A673 (cell line): ENCODE measurements around the gene P2RY12. TPM values are rescaled to one million over a fixed set of nuclear protein-coding genes. Genes with fewer than 3 reads are reported as not detected.

Experiments used
- BruUV-seq: library from RNA; stranded (reverse); fragments of 400-500 nt; replicated peaks from 2 replicates; lab custom pipeline; 2021; lab: Mats Ljungman, UMichigan
- CTCF ChIA-PET: fragments of 300-600 bp; sonication (Branson Sonifier 250); formaldehyde crosslinking; loops from one replicate; lab custom pipeline; 2022; ENCODE audit warnings: antibody characterized with exemption; lab: Charles Lee
- POLR2A ChIA-PET: fragments of 300-600 bp; sonication (Branson Sonifier 250); formaldehyde crosslinking; loops from one replicate; lab custom pipeline; 2022; ENCODE audit warnings: antibody characterized with exemption; ENCODE audit not compliant: low non-redundant PET; lab: Charles Lee
- DNase-seq: peaks from one replicate; pipeline ENCODE4 v3.0.0-alpha.2; 2015; ENCODE audit warnings: low spot score
- H3K27ac ChIP-seq: fragments of 200-600 bp; sonication (generic); 2 replicates; pipeline ENCODE4 v1.5.1; 2016; ENCODE audit warnings: mixed run types, low read depth, mild to moderate bottlenecking, mixed read lengths, antibody characterized with exemption, low read length; ENCODE audit not compliant: poor library complexity, severe bottlenecking
- H3K27me3 ChIP-seq: fragments of 200-600 bp; sonication (generic); replicated peaks from 2 replicates; pipeline ENCODE4 v1.6.1; 2017; ENCODE audit warnings: mixed run types, low read depth, mild to moderate bottlenecking, mixed read lengths, antibody characterized with exemption, low read length; ENCODE audit not compliant: insufficient read depth, poor library complexity
- H3K36me3 ChIP-seq: fragments of 200-600 bp; sonication (generic); 2 replicates; pipeline ENCODE4 v1.6.1; 2016; ENCODE audit warnings: mixed run types, mild to moderate bottlenecking, mixed read lengths, antibody characterized with exemption, low read length; ENCODE audit not compliant: insufficient read depth, poor library complexity, severe bottlenecking
- H3K4me1 ChIP-seq: fragments of 200-600 bp; sonication (generic); 2 replicates; pipeline ENCODE4 v1.6.1; 2017; ENCODE audit warnings: mixed run types, mild to moderate bottlenecking, mixed read lengths, antibody characterized with exemption, low read length; ENCODE audit not compliant: insufficient read depth, poor library complexity, severe bottlenecking
- H3K4me3 ChIP-seq: fragments of 200-600 bp; sonication (generic); 2 replicates; pipeline ENCODE4 v1.5.1; 2016; ENCODE audit warnings: low read depth, mixed run types, mild to moderate bottlenecking, mixed read lengths, low read length; ENCODE audit not compliant: poor library complexity, severe bottlenecking
- H3K9me3 ChIP-seq: fragments of 200-600 bp; sonication (generic); 2 replicates; pipeline ENCODE4 v1.6.1; 2016; ENCODE audit warnings: mixed run types, low read depth, mild to moderate bottlenecking, mixed read lengths, antibody characterized with exemption, low read length; ENCODE audit not compliant: poor library complexity, severe bottlenecking
- CTCF ChIP-seq: fragments of 300-800, 200-600 bp; sonication (generic); conservative IDR thresholded peaks from 2 replicates; pipeline ENCODE4 v1.5.1; 2017; ENCODE audit warnings: low read depth, mild to moderate bottlenecking, antibody characterized with exemption, low read length, moderate library complexity, mixed read lengths
- EZH2 ChIP-seq: fragments of 200-600 bp; sonication (generic); IDR thresholded peaks from 2 replicates; pipeline ENCODE4 v1.6.1; 2017; ENCODE audit warnings: borderline replicate concordance, low read depth, mild to moderate bottlenecking, mixed read lengths, antibody characterized with exemption, low read length; ENCODE audit not compliant: poor library complexity, severe bottlenecking
- intact Hi-C: fragments of 100-400 bp; cut with micrococcal nuclease; formaldehyde crosslinking; loops from one replicate; pipeline ENCODE4 v1.10.0; 2022; ENCODE audit not compliant: unreplicated experiment
- total RNA-seq: library from RNA; stranded (reverse); gene quantifications from 2 replicates; pipeline ENCODE4 v1.2.3, GENCODE V29; 2021

P2RY12 gene
- total RNA-seq, 1 experiment from 2014 or later = not detected

DNA sequence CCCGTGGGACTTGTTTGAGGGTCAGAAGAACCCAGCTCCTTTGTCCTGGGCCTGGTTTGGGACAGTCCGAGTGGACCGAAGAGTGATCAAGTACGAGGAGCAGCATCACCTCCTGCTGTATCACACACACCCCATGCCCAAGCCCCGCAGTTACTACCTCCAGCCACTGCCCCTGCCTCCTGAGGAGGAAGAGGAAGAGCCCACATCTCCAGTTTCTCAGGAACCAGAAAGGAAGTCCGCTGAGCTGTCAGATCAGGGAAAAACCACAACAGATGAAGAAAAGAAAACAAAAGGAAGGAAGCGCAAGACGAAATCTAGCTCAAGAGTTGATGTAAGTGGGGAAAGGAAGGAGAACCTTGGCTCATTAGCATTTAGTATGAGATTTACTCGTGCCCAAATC lies 3.3 kb upstream of the P2RY12 start:
- no peak overlapping the region for H3K27ac ChIP-seq
- no peaks in the 10 kb centered on the region for H3K9me3 ChIP-seq
- no peak for TF ChIP-seq EZH2
- TF ChIP-seq CTCF = no peak
- peaks cover 28% of the 10 kb centered on the region for H3K4me1 ChIP-seq
- CTCF ChIA-PET = no interaction called here
- H3K27me3 ChIP-seq = no peaks in the 10 kb centered on the region
- no peaks in the 10 kb centered on the region for H3K36me3 ChIP-seq
- no TSS peak for BruUV-seq
- POLR2A ChIA-PET = no interaction called here
- H3K4me3 ChIP-seq = no peak overlapping the region
- intact Hi-C loops = no loop called here
- no peak for DNase-seq

DNA sequence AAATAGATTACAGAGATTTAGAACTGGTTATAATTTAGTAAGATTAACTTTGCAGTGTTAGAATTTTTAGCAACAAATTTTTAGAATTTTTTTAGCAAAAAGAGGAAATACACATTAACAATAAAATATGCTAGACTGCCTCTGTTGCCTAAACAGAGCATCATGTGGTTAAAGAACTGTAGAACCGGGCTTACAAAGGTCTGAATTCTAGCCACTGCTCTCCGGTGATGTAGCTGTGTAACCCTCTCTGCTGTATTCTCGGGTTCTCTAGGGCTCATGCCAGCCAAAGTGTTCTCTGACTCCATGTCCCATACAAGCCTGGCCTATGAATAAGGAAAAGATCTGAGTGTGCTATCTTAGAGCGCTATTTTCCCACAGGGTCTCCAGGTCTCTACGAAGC lies 2.9 kb upstream of the P2RY12 start:
- H3K9me3 ChIP-seq = no peaks in the 10 kb centered on the region
- CTCF ChIA-PET = no interaction called here
- H3K27ac ChIP-seq = no peak overlapping the region
- POLR2A ChIA-PET = no interaction called here
- no peaks in the 10 kb centered on the region for H3K36me3 ChIP-seq
- no TSS peak for BruUV-seq
- intact Hi-C loops = no loop called here
- no peaks in the 10 kb centered on the region for H3K27me3 ChIP-seq
- H3K4me1 ChIP-seq = peaks cover 28% of the 10 kb centered on the region
- no peak overlapping the region for H3K4me3 ChIP-seq
- TF ChIP-seq CTCF = no peak
- TF ChIP-seq EZH2 = no peak
- DNase-seq = no peak

GRCh38 chr3:151386056-151386455 lies 1.5 kb upstream of the P2RY12 start:
- Histone ChIP-seq H3K36me3 (no peaks in the 10 kb centered on the region), H3K4me1 (peaks cover 28% of the 10 kb centered on the region), H3K27ac (no peak overlapping the region), H3K9me3 (no peaks in the 10 kb centered on the region), H3K27me3 (no peaks in the 10 kb centered on the region), H3K4me3 (no peak overlapping the region)
- peak; percentile 33 for DNase-seq
- no peak for TF ChIP-seq EZH2
- TF ChIP-seq CTCF = no peak
- intact Hi-C loops = no loop called here
- no TSS peak for BruUV-seq
- ChIA-PET POLR2A (no interaction called here), CTCF (no interaction called here)
